OCI-LY1 (cell line): ENCODE results near the gene CDH23.

Experiments used
- H2AFZ ChIP-seq: fragments of 200-600 bp; sonication (generic), shearing (Covaris generic); 2 replicates; pipeline ENCODE4 v1.6.0; 2014; ENCODE audit warnings: antibody characterized with exemption, mild to moderate bottlenecking, low read length
- H3F3A ChIP-seq: fragments of 200-600 bp; sonication (generic), shearing (Covaris generic); 2 replicates; pipeline ENCODE4 v1.6.0; 2014; ENCODE audit warnings: mild to moderate bottlenecking, antibody characterized with exemption, low read length, moderate library complexity; ENCODE audit not compliant: insufficient read depth
- H3K27ac ChIP-seq: fragments of 200-600 bp; sonication (generic); 2 replicates; pipeline ENCODE4 v1.5.1; 2014; ENCODE audit warnings: low read length, mixed run types, mild to moderate bottlenecking, low read depth; ENCODE audit not compliant: poor library complexity, severe bottlenecking
- H3K27me3 ChIP-seq: fragments of 200-600 bp; sonication (generic); 2 replicates; pipeline ENCODE4 v1.6.0; 2014; ENCODE audit warnings: antibody characterized with exemption, mild to moderate bottlenecking, low read length, moderate library complexity; ENCODE audit not compliant: insufficient read depth
- H3K36me3 ChIP-seq: fragments of 200-600 bp; sonication (generic); 2 replicates; pipeline ENCODE4 v1.6.1; 2014; ENCODE audit warnings: mild to moderate bottlenecking, antibody characterized with exemption, low read length, moderate library complexity, mixed read lengths; ENCODE audit not compliant: insufficient read depth
- H3K4me1 ChIP-seq: fragments of 200-600 bp; sonication (generic); 2 replicates; pipeline ENCODE4 v1.5.1; 2014; ENCODE audit warnings: mild to moderate bottlenecking, low read length, moderate library complexity; ENCODE audit not compliant: insufficient read depth, severe bottlenecking
- H3K4me2 ChIP-seq: fragments of 200-600 bp; sonication (generic), shearing (Covaris generic); 2 replicates; pipeline ENCODE4 v1.6.1; 2014; ENCODE audit warnings: low read length
- H3K4me3 ChIP-seq: fragments of 200-600 bp; sonication (generic); 2 replicates; pipeline ENCODE4 v1.5.1; 2014; ENCODE audit warnings: low read length, low read depth, mild to moderate bottlenecking, mixed read lengths; ENCODE audit not compliant: poor library complexity, severe bottlenecking
- H3K79me2 ChIP-seq: fragments of 200-600 bp; shearing (Covaris generic); 2 replicates; pipeline ENCODE4 v1.6.1; 2016; ENCODE audit warnings: mixed run types, low read length, mixed read lengths; ENCODE audit not compliant: insufficient read depth
- H3K9ac ChIP-seq: fragments of 200-600 bp; sonication (generic), shearing (Covaris generic); 2 replicates; pipeline ENCODE4 v1.6.1; 2014; ENCODE audit warnings: mild to moderate bottlenecking, low read length, mixed read lengths
- H3K9me2 ChIP-seq: fragments of 200-600 bp; sonication (generic), shearing (Covaris generic); 2 replicates; pipeline ENCODE4 v1.6.1; 2014; ENCODE audit warnings: low read depth, mild to moderate bottlenecking, low read length, mixed read lengths
- H3K9me3 ChIP-seq: fragments of 200-600 bp; shearing (Covaris generic); 2 replicates; pipeline ENCODE4 v1.6.1; 2014; ENCODE audit warnings: low read length, mixed read lengths
- H4K20me1 ChIP-seq: fragments of 200-600 bp; sonication (generic), shearing (Covaris generic); 2 replicates; pipeline ENCODE4 v1.6.0; 2016; ENCODE audit warnings: mild to moderate bottlenecking, low read length; ENCODE audit not compliant: insufficient read depth
- CTCF ChIP-seq: fragments of 200-600 bp; sonication (generic), shearing (Covaris generic); IDR thresholded peaks from 2 replicates; pipeline ENCODE4 v1.5.1; 2017; ENCODE audit warnings: mild to moderate bottlenecking, antibody characterized with exemption, low read length, moderate library complexity, mixed read lengths
- EZH2 ChIP-seq: fragments of 200-600 bp; sonication (generic), shearing (Covaris generic); IDR thresholded peaks from 2 replicates; pipeline ENCODE4 v1.8.0; 2017; ENCODE audit warnings: borderline replicate concordance, mixed run types, mild to moderate bottlenecking, antibody characterized with exemption, low read length, moderate library complexity, mixed read lengths

Gene CDH23

GRCh38 chr10:71578069-71578468, 181.3 kb downstream of the CDH23 start:
- peaks cover 6% of the 10 kb centered on the region for H3K27me3 ChIP-seq

GRCh38 chr10:71579668-71580067, 182.9 kb downstream of the CDH23 start:
- no peaks in the 10 kb centered on the region for H3K36me3 ChIP-seq
- no peaks in the 10 kb centered on the region for H3F3A ChIP-seq
- TF ChIP-seq CTCF (no peak), EZH2 (no peak)
- no peaks in the 10 kb centered on the region for H3K79me2 ChIP-seq
- H3K27ac ChIP-seq, result no peak overlapping the region
- H3K9ac ChIP-seq, result no peak overlapping the region
- no peaks in the 10 kb centered on the region for H3K9me2 ChIP-seq
- peaks cover 6% of the 10 kb centered on the region; the same call in 1 of the 2 replicates for H3K27me3 ChIP-seq
- no peak overlapping the region for H3K4me3 ChIP-seq
- H3K4me2 ChIP-seq, result no peak overlapping the region
- H4K20me1 ChIP-seq, result no peaks in the 10 kb centered on the region
- no peaks in the 10 kb centered on the region for H3K4me1 ChIP-seq
- no peak overlapping the region for H2AFZ ChIP-seq
- no peaks in the 10 kb centered on the region for H3K9me3 ChIP-seq

More at GRCh38 chr10:71578069-71578468, 181.3 kb downstream of the CDH23 start:
- Histone ChIP-seq H4K20me1 (no peaks in the 10 kb centered on the region), H3F3A (no peaks in the 10 kb centered on the region), H3K79me2 (no peaks in the 10 kb centered on the region), H3K4me1 (no peaks in the 10 kb centered on the region), H3K4me2 (no peak overlapping the region), H2AFZ (no peak overlapping the region), H3K9me3 (no peaks in the 10 kb centered on the region), H3K36me3 (no peaks in the 10 kb centered on the region), H3K4me3 (no peak overlapping the region), H3K9me2 (no peaks in the 10 kb centered on the region), H3K27ac (no peak overlapping the region), H3K9ac (no peak overlapping the region)
- no peak for TF ChIP-seq CTCF

- Histone ChIP-seq H2AFZ (no peak overlapping the region), H3F3A (no peaks in the 10 kb centered on the region), H3K36me3 (no peaks in the 10 kb centered on the region), H3K4me3 (no peak overlapping the region), H4K20me1 (no peaks in the 10 kb centered on the region), H3K27ac (no peak overlapping the region), H3K79me2 (no peaks in the 10 kb centered on the region), H3K9me2 (no peaks in the 10 kb centered on the region), H3K9me3 (no peaks in the 10 kb centered on the region), H3K27me3 (peaks cover 6% of the 10 kb centered on the region; the same call in 1 of the 2 replicates), H3K4me1 (no peaks in the 10 kb centered on the region), H3K9ac (no peak overlapping the region), H3K4me2 (no peak overlapping the region)
- TF ChIP-seq CTCF (no peak), EZH2 (no peak)
These were observed 183.7 kb downstream of the CDH23 start for GRCh38 chr10:71580415-71580814.
